HEK293 (cell line): ENCODE results near the gene TSSK6.

Source experiments
- BCL11B ChIP-seq: fragments of 450-650 bp; formaldehyde crosslinking; IDR thresholded peaks from 2 replicates; pipeline ENCODE4 v1.5.1; 2016; ENCODE audit warnings: low read depth, missing biosample characterization, missing genetic modification characterization
- GLIS2 ChIP-seq: fragments of 450-650 bp; formaldehyde crosslinking; IDR thresholded peaks from 2 replicates; pipeline ENCODE4 v1.5.1; 2016; ENCODE audit warnings: missing biosample characterization, missing genetic modification characterization
- INSM2 ChIP-seq: fragments of 450-650 bp; formaldehyde crosslinking; IDR thresholded peaks from 2 replicates; pipeline ENCODE4 v1.5.1; 2016; ENCODE audit warnings: missing biosample characterization, missing genetic modification characterization
- KLF17 ChIP-seq: fragments of 450-650 bp; formaldehyde crosslinking; IDR thresholded peaks from 2 replicates; pipeline ENCODE4 v1.5.1; 2016; ENCODE audit warnings: missing biosample characterization, missing genetic modification characterization
- PRDM10 ChIP-seq: fragments of 450-650 bp; formaldehyde crosslinking; IDR thresholded peaks from 2 replicates; pipeline ENCODE4 v1.5.1; 2016; ENCODE audit warnings: missing biosample characterization, missing genetic modification characterization
- PRDM4 ChIP-seq: fragments of 450-650 bp; formaldehyde crosslinking; IDR thresholded peaks from 2 replicates; pipeline ENCODE4 v1.5.1; 2017; ENCODE audit warnings: missing biosample characterization, missing genetic modification characterization
- YY2 ChIP-seq: fragments of 450-650 bp; formaldehyde crosslinking; IDR thresholded peaks from 2 replicates; pipeline ENCODE4 v1.5.1; 2016; ENCODE audit warnings: missing biosample characterization, missing genetic modification characterization
- ZBTB26 ChIP-seq: fragments of 450-650 bp; formaldehyde crosslinking; optimal IDR thresholded peaks from 2 replicates; pipeline ENCODE3; 2016; ENCODE audit warnings: missing biosample characterization, mild to moderate bottlenecking, missing genetic modification characterization
- ZFP37 ChIP-seq: fragments of 450-650 bp; formaldehyde crosslinking; IDR thresholded peaks from 2 replicates; pipeline ENCODE4 v1.5.1; 2016; ENCODE audit warnings: missing biosample characterization, missing genetic modification characterization
- ZFP41 ChIP-seq: fragments of 450-650 bp; formaldehyde crosslinking; IDR thresholded peaks from 2 replicates; pipeline ENCODE4 v1.5.1; 2016; ENCODE audit warnings: missing biosample characterization, missing genetic modification characterization, borderline replicate concordance
- ZNF114 ChIP-seq: fragments of 450-650 bp; formaldehyde crosslinking; IDR thresholded peaks from 2 replicates; pipeline ENCODE4 v1.5.0; 2017; ENCODE audit warnings: missing biosample characterization, missing genetic modification characterization
- ZNF140 ChIP-seq: fragments of 450-650 bp; formaldehyde crosslinking; IDR thresholded peaks from 2 replicates; pipeline ENCODE4 v1.5.1; 2016; ENCODE audit warnings: missing biosample characterization, missing genetic modification characterization
- ZNF155 ChIP-seq: fragments of 450-650 bp; formaldehyde crosslinking; IDR thresholded peaks from 2 replicates; pipeline ENCODE4 v1.5.1; 2016; ENCODE audit warnings: missing biosample characterization, missing genetic modification characterization
- ZNF169 ChIP-seq: fragments of 450-650 bp; formaldehyde crosslinking; IDR thresholded peaks from 2 replicates; pipeline ENCODE4 v1.5.1; 2016; ENCODE audit warnings: missing biosample characterization, missing genetic modification characterization
- ZNF175 ChIP-seq: fragments of 450-650 bp; formaldehyde crosslinking; IDR thresholded peaks from 2 replicates; pipeline ENCODE4 v1.5.1; 2016; ENCODE audit warnings: missing biosample characterization, missing genetic modification characterization
- ZNF223 ChIP-seq: fragments of 450-650 bp; formaldehyde crosslinking; IDR thresholded peaks from 2 replicates; pipeline ENCODE4 v1.5.1; 2016; ENCODE audit warnings: missing biosample characterization, missing genetic modification characterization
- ZNF266 ChIP-seq: fragments of 450-650 bp; formaldehyde crosslinking; IDR thresholded peaks from 2 replicates; pipeline ENCODE4 v1.5.1; 2016; ENCODE audit warnings: missing biosample characterization, missing genetic modification characterization, low read depth
- ZNF280C ChIP-seq: fragments of 450-650 bp; formaldehyde crosslinking; IDR thresholded peaks from 2 replicates; pipeline ENCODE4 v1.5.1; 2016; ENCODE audit warnings: missing biosample characterization, missing genetic modification characterization
- ZNF391 ChIP-seq: fragments of 450-650 bp; formaldehyde crosslinking; IDR thresholded peaks from 2 replicates; pipeline ENCODE4 v1.5.1; 2016; ENCODE audit warnings: low read depth, missing biosample characterization, missing genetic modification characterization, borderline replicate concordance
- ZNF423 ChIP-seq: fragments of 450-650 bp; formaldehyde crosslinking; IDR thresholded peaks from 2 replicates; pipeline ENCODE4 v1.5.1; 2016; ENCODE audit warnings: missing biosample characterization, missing genetic modification characterization
- ZNF558 ChIP-seq: fragments of 450-650 bp; formaldehyde crosslinking; IDR thresholded peaks from 2 replicates; pipeline ENCODE4 v1.5.1; 2016; ENCODE audit warnings: missing biosample characterization, missing genetic modification characterization
- ZNF621 ChIP-seq: fragments of 450-650 bp; formaldehyde crosslinking; IDR thresholded peaks from 2 replicates; pipeline ENCODE4 v1.5.1; 2017; ENCODE audit warnings: missing biosample characterization, missing genetic modification characterization
- ZNF830 ChIP-seq: fragments of 450-650 bp; IDR thresholded peaks from 2 replicates; pipeline ENCODE4 v1.5.0; 2018; ENCODE audit warnings: missing biosample characterization, missing genetic modification characterization, low read depth, mild to moderate bottlenecking, moderate library complexity
- ZSCAN18 ChIP-seq: fragments of 450-650 bp; formaldehyde crosslinking; IDR thresholded peaks from 2 replicates; pipeline ENCODE4 v1.5.1; 2016; ENCODE audit warnings: missing biosample characterization, missing genetic modification characterization
- ZSCAN23 ChIP-seq: fragments of 450-650 bp; formaldehyde crosslinking; IDR thresholded peaks from 2 replicates; pipeline ENCODE4 v1.5.1; 2016; ENCODE audit warnings: missing biosample characterization, missing genetic modification characterization

The TSSK6 gene

GRCh38 chr19:19515642-19516519 lies 533 bp upstream of the TSSK6 start, which contains the start of gene NDUFA13 (continued):
- TF ChIP-seq ZNF140 (tag by site-specific recombination): no peak
- no peak for TF ChIP-seq ZNF558
- no peak for TF ChIP-seq ZNF155
- no peak for TF ChIP-seq BCL11B (tag by site-specific recombination)
- TF ChIP-seq ZNF114 (tag by site-specific recombination): no peak
- TF ChIP-seq PRDM4 (tag by site-specific recombination): no peak
- no peak for TF ChIP-seq ZNF266 (tag by site-specific recombination)
- no peak for TF ChIP-seq ZNF830 (tag by site-specific recombination)
- no peak for TF ChIP-seq ZNF223 (tag by site-specific recombination)
- TF ChIP-seq ZNF280C (tag by site-specific recombination): no peak
- TF ChIP-seq KLF17 (tag by site-specific recombination): no peak
- no peak for TF ChIP-seq ZFP41 (tag by site-specific recombination)
- TF ChIP-seq ZSCAN18 (tag by site-specific recombination): no peak
- no peak for TF ChIP-seq ZFP37
- TF ChIP-seq ZNF169 (tag by site-specific recombination): no peak
- TF ChIP-seq INSM2 (tag by site-specific recombination): no peak
- TF ChIP-seq ZNF423 (tag by site-specific recombination): no peak
- TF ChIP-seq ZSCAN23 (tag by site-specific recombination): no peak
- no peak for TF ChIP-seq ZNF175
- no peak for TF ChIP-seq GLIS2 (tag by site-specific recombination)
- TF ChIP-seq ZNF391 (tag by site-specific recombination): 0 out of 2 replicates have a peak, but pooled peaks have one; percentile 27
- TF ChIP-seq YY2: peak; percentile 98
- peak; percentile 38; the same call in 1 of the 2 replicates for TF ChIP-seq PRDM10 (tag by site-specific recombination)
- no peak for TF ChIP-seq ZNF621 (tag by site-specific recombination)
- peak; percentile 20 for TF ChIP-seq ZBTB26 (tag by site-specific recombination)
